H1 (cell line): ENCODE results near the gene FGF14. TPM values are rescaled to one million over a fixed set of nuclear protein-coding genes. Genes with fewer than 3 reads are reported as not detected.

ENCODE experiments used
- CTCF ChIA-PET: fragments of 300-600 bp; sonication (Branson Sonifier 250); formaldehyde crosslinking; loops from one replicate; lab custom pipeline; 2021; ENCODE audit not compliant: partially characterized antibody; lab: Charles Lee
- POLR2A ChIA-PET: fragments of 300-600 bp; sonication (Branson Sonifier 250); formaldehyde crosslinking; loops from one replicate; lab custom pipeline; 2021; ENCODE audit warnings: inconsistent platforms; ENCODE audit not compliant: partially characterized antibody; lab: Charles Lee
- DNase-seq, 2 experiments: peaks; one replicate each; pipeline versions ENCODE4 v3.0.0 to v3.0.0-alpha.2; 2010 to 2022; ENCODE audit warnings: low spot score in 2 of 2, low read depth in 1 of 2, mixed read lengths in 1 of 2
- FAIRE-seq: peaks from 2 replicates; lab custom pipeline; 2011; peaks lifted over from hg19 to GRCh38; lab: Jason Lieb, UNC
- H2AFZ ChIP-seq: 2 replicates; pipeline ENCODE4 v1.8.1; 2012; ENCODE audit warnings: low read length, inconsistent platforms
- H2AK5ac ChIP-seq: 2 replicates; pipeline ENCODE4 v1.6.1; 2013; ENCODE audit warnings: low read depth, low read length
- H2BK120ac ChIP-seq: replicated peaks from 2 replicates; pipeline ENCODE3; 2013; ENCODE audit warnings: low read depth, low read length, inconsistent platforms
- H2BK12ac ChIP-seq: 2 replicates; pipeline ENCODE4 v1.6.1; 2013; ENCODE audit warnings: low read depth, low read length
- H2BK15ac ChIP-seq: 2 replicates; pipeline ENCODE4 v1.6.1; 2013; ENCODE audit warnings: low read length
- H2BK20ac ChIP-seq: 2 replicates; pipeline ENCODE4 v1.6.1; 2013; ENCODE audit warnings: low read length
- H2BK5ac ChIP-seq: 2 replicates; pipeline ENCODE4 v1.6.1; 2013; ENCODE audit warnings: low read depth, low read length
- H3K14ac ChIP-seq: 2 replicates; pipeline ENCODE4 v1.6.1; 2013; ENCODE audit warnings: inconsistent platforms; ENCODE audit not compliant: insufficient read length
- H3K18ac ChIP-seq: 2 replicates; pipeline ENCODE4 v1.6.1; 2013; ENCODE audit warnings: low read length; ENCODE audit errors: extremely low read depth
- H3K23ac ChIP-seq: 2 replicates; pipeline ENCODE4 v1.6.1; 2013; ENCODE audit warnings: inconsistent platforms; ENCODE audit not compliant: insufficient read length
- H3K23me2 ChIP-seq: 2 replicates; pipeline ENCODE4 v1.6.1; 2013; ENCODE audit warnings: low read depth, low read length
- H3K27ac ChIP-seq: 2 replicates; pipeline ENCODE4 v1.6.1; 2011; ENCODE audit warnings: low read depth, low read length, inconsistent platforms
- H3K27me3 ChIP-seq, 4 experiments: replicated peaks in 1 of 4; 1 replicate in 1 of 4; 2 replicates in 3 of 4; pipeline versions ENCODE4 v1.6.1 to v1.8.1; 2011 to 2013; ENCODE audit warnings: low read length in 3 of 4, mild to moderate bottlenecking in 3 of 4, inconsistent platforms in 2 of 4, mixed read lengths in 2 of 4, moderate library complexity in 1 of 4; ENCODE audit not compliant: control insufficient read depth in 3 of 4, insufficient read depth in 3 of 4; ENCODE audit errors: extremely low read depth in 1 of 4
- H3K36me3 ChIP-seq, 4 experiments: 2 replicates each; pipeline versions ENCODE4 v1.6.1 to v1.8.1; 2011 to 2013; ENCODE audit warnings: mild to moderate bottlenecking in 4 of 4, low read length in 3 of 4, moderate library complexity in 2 of 4, control low read depth in 1 of 4, inconsistent platforms in 1 of 4; ENCODE audit not compliant: insufficient read depth in 4 of 4, control insufficient read depth in 2 of 4
- H3K4ac ChIP-seq: replicated peaks from 2 replicates; pipeline ENCODE3; 2013; ENCODE audit warnings: low read length, low read depth, mixed read lengths, inconsistent platforms; ENCODE audit not compliant: insufficient read length
- H3K4me1 ChIP-seq, 4 experiments: replicated peaks in 1 of 4; 1 replicate in 1 of 4; 2 replicates in 3 of 4; pipeline versions ENCODE4 v1.6.1 to v1.8.1; 2011 to 2013; ENCODE audit warnings: low read length in 3 of 4, inconsistent platforms in 2 of 4, mixed read lengths in 1 of 4; ENCODE audit not compliant: insufficient read depth in 4 of 4, control insufficient read depth in 3 of 4
- H3K4me2 ChIP-seq, 2 experiments: 2 replicates each; pipeline versions ENCODE4 v1.6.1 to v1.8.1; 2011 to 2013; ENCODE audit warnings: low read depth in 2 of 2, low read length in 2 of 2, control low read depth in 1 of 2, inconsistent platforms in 1 of 2, mild to moderate bottlenecking in 1 of 2; ENCODE audit not compliant: insufficient read depth in 1 of 2
- H3K4me3 ChIP-seq, 4 experiments: fragments of 200-600, 300-600 bp in 1 of 4; sonication (generic), shearing (Covaris generic), sonication (Bioruptor Twin) in 1 of 4; 2 replicates each; pipeline versions ENCODE4 v1.5.1 to v1.8.1; 2011 to 2016; ENCODE audit warnings: low read length in 4 of 4, low read depth in 3 of 4, control low read depth in 2 of 4, inconsistent platforms in 2 of 4, mild to moderate bottlenecking in 2 of 4, mixed read lengths in 1 of 4, moderate library complexity in 1 of 4; ENCODE audit not compliant: insufficient read depth in 2 of 4; ENCODE audit errors: extremely low read depth in 1 of 4
- H3K56ac ChIP-seq: replicated peaks from 2 replicates; pipeline ENCODE3; 2013; ENCODE audit warnings: low read depth, mild to moderate bottlenecking, mixed read lengths, low read length, inconsistent platforms; ENCODE audit not compliant: insufficient read length
- H3K79me1 ChIP-seq: 2 replicates; pipeline ENCODE4 v1.6.1; 2013; ENCODE audit warnings: low read depth, low read length, control low read depth
- H3K79me2 ChIP-seq, 2 experiments: 2 replicates each; pipeline versions ENCODE4 v1.6.1 to v1.8.1; 2012 to 2013; ENCODE audit warnings: low read length in 2 of 2, mild to moderate bottlenecking in 2 of 2, inconsistent platforms in 1 of 2; ENCODE audit not compliant: insufficient read depth in 2 of 2, control insufficient read depth in 1 of 2
- H3K9ac ChIP-seq, 4 experiments: replicated peaks in 1 of 4; 1 replicate in 1 of 4; 2 replicates in 3 of 4; pipeline versions ENCODE4 v1.6.1 to v1.8.1; 2011 to 2013; ENCODE audit warnings: low read depth in 3 of 4, low read length in 3 of 4, control low read depth in 2 of 4, mild to moderate bottlenecking in 2 of 4, moderate library complexity in 2 of 4, inconsistent platforms in 1 of 4; ENCODE audit errors: extremely low read depth in 1 of 4
- H3K9me3 ChIP-seq, 2 experiments: 2 replicates each; pipeline versions ENCODE4 v1.6.1 to v1.8.1; 2012 to 2013; ENCODE audit warnings: mild to moderate bottlenecking in 2 of 2, moderate library complexity in 2 of 2, control low read depth in 1 of 2, inconsistent platforms in 1 of 2, low read depth in 1 of 2, low read length in 1 of 2, mixed read lengths in 1 of 2; ENCODE audit not compliant: insufficient read depth in 2 of 2
- H4K20me1 ChIP-seq, 2 experiments: replicated peaks in 1 of 2; 2 replicates each; pipeline versions ENCODE3 to v1.8.1; 2011 to 2013; ENCODE audit warnings: inconsistent platforms in 2 of 2, low read length in 2 of 2, mild to moderate bottlenecking in 1 of 2; ENCODE audit not compliant: insufficient read depth in 2 of 2, control insufficient read depth in 1 of 2
- H4K5ac ChIP-seq: 2 replicates; pipeline ENCODE4 v1.6.1; 2013; ENCODE audit warnings: low read length, low read depth, mixed read lengths, inconsistent platforms; ENCODE audit not compliant: insufficient read length
- H4K8ac ChIP-seq: 2 replicates; pipeline ENCODE4 v1.8.0; 2013; ENCODE audit warnings: mild to moderate bottlenecking, moderate library complexity, low read length, inconsistent platforms; ENCODE audit not compliant: insufficient read depth; ENCODE audit errors: extremely low read depth
- H4K91ac ChIP-seq: replicated peaks from 2 replicates; pipeline ENCODE3; 2013; ENCODE audit warnings: low read length, mixed read lengths, inconsistent platforms; ENCODE audit not compliant: insufficient read length
- RAD21 ChIP-seq, 2 experiments: IDR thresholded peaks in 1 of 2; conservative IDR thresholded peaks in 1 of 2; 2 replicates each; pipeline ENCODE4 v1.6.1; 2011; ENCODE audit warnings: low read depth in 2 of 2, low read length in 2 of 2, improper control_type of control experiment in 1 of 2, inconsistent platforms in 1 of 2, mild to moderate bottlenecking in 1 of 2, moderate library complexity in 1 of 2
- RNF2 ChIP-seq: fragments of 200-900, 300-1000 bp; sonication (generic); IDR thresholded peaks from 2 replicates; pipeline ENCODE4 v1.7.1; 2016; ENCODE audit warnings: borderline replicate concordance, low read depth, mild to moderate bottlenecking, antibody characterized with exemption, low read length; ENCODE audit not compliant: poor library complexity, severe bottlenecking; ENCODE audit errors: missing control alignments
- RXRA ChIP-seq: IDR thresholded peaks from 2 replicates; pipeline ENCODE4 v1.6.1; 2011; ENCODE audit warnings: low read depth, mild to moderate bottlenecking, low read length, moderate library complexity; ENCODE audit not compliant: insufficient read depth
- SUZ12 ChIP-seq: fragments of 200-600 bp; sonication (generic); IDR thresholded peaks from 2 replicates; pipeline ENCODE4 v1.6.1; 2012; ENCODE audit warnings: mild to moderate bottlenecking, inconsistent platforms, low read length, moderate library complexity, mixed read lengths
- WGBS, 2 experiments: shearing (Covaris generic) in 1 of 2; methylation state at CpG; one replicate each; pipeline versions ENCODE4 v1.1.6 to v1.1.7; 2013 to 2015; ENCODE audit warnings: low lambda C conversion rate in 2 of 2, mixed read lengths in 2 of 2, inconsistent platforms in 1 of 2, low coverage in 1 of 2, missing lambda C conversion rate in 1 of 2; ENCODE audit not compliant: insufficient replicate concordance in 2 of 2, insufficient coverage in 1 of 2, insufficient read length in 1 of 2; ENCODE audit errors: extremely low coverage in 1 of 2, missing lambda C conversion rate in 1 of 2; 5-methylcytosine and 5-hydroxymethylcytosine counted together
- polyA plus RNA-seq, 7 experiments: library from polyadenylated mRNA; depleted of rRNA in 3 of 7; stranded (reverse) in 5 of 7; unstranded in 2 of 7; fragments of >200 nt in 5 of 7; fragments of 200-250 nt in 2 of 7; gene quantifications; 1 replicate in 5 of 7; 2 replicates in 1 of 7; 4 replicates in 1 of 7; pipeline versions ENCODE4 v1.2.1 to v1.2.3, GENCODE V29; 2011 to 2013; ENCODE audit warnings: missing spikeins in 2 of 7, mixed read lengths in 2 of 7
- total RNA-seq: library from RNA; stranded (reverse); fragmentation: NEBNext Ultra II Directional; extraction: Animal tissue kit (Norgen Biotek cat#: 25700); gene quantifications from 2 replicates; pipeline ENCODE4 v1.2.1, GENCODE V29; 2021
- TF ChIP-seq, protein P1 (sequence below): IDR thresholded peaks from 2 replicates; pipeline ENCODE4 v1.6.1; 2011; ENCODE audit warnings: low read depth, mild to moderate bottlenecking, low read length; ENCODE audit not compliant: insufficient read depth

Gene FGF14
- total and polyA plus RNA-seq, 2 of the 8 experiments (the other 6 are each of a cell fraction or from before 2014, with no cell fraction given) = 0.05 to 0.58 TPM

GRCh38 chr13:102003848-102004570, 397.8 kb downstream of the FGF14 start:
- Histone ChIP-seq H3K4me3 (no peak overlapping the region), H4K20me1 (no peaks in the 10 kb centered on the region), H2BK20ac (no peak overlapping the region), H3K27me3 (no peaks in the 10 kb centered on the region), H2AFZ (no peak overlapping the region), H4K5ac (no peak overlapping the region), H2AK5ac (no peak overlapping the region), H3K4ac (no peak overlapping the region), H3K14ac (no peak overlapping the region), H3K79me1 (no peaks in the 10 kb centered on the region), H3K36me3 (no peaks in the 10 kb centered on the region), H3K9ac (no peak overlapping the region), H2BK15ac (no peak overlapping the region), H2BK5ac (no peak overlapping the region), H3K23me2 (no peaks in the 10 kb centered on the region), H3K9me3 (no peaks in the 10 kb centered on the region), H4K8ac (no peak overlapping the region), H2BK120ac (no peak overlapping the region), H3K23ac (no peak overlapping the region), H4K91ac (no peak overlapping the region), H3K18ac (no peak overlapping the region)
- 91% methylated on average over 5 of the region's 5 CpGs; no CpG with 5 or more reads in 1 of the 2 experiments for WGBS, 2 experiments
- ChIA-PET POLR2A (no interaction called here), CTCF (no interaction called here)
- TF ChIP-seq RNF2 = no peak
- TF ChIP-seq SUZ12 = no peak
- no peak for TF ChIP-seq RAD21 (IDR thresholded peaks at IDR 0.05 in 1 of 2, conservative IDR thresholded peaks at IDR 0.05 in 1 of 2; ENCODE audit: low read depth in 2 of 2, low read length in 2 of 2)
- no peak for TF ChIP-seq RXRA
- TF ChIP-seq, protein P1, sequence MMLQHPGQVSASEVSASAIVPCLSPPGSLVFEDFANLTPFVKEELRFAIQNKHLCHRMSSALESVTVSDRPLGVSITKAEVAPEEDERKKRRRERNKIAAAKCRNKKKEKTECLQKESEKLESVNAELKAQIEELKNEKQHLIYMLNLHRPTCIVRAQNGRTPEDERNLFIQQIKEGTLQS = no peak
- TF ChIP-seq, all 59 proteins: peak for 0
- H3K4me1 ChIP-seq = no peaks in the 10 kb centered on the region
- FAIRE-seq = no peak
- H3K27ac ChIP-seq = no peak overlapping the region
- no peak overlapping the region for H3K4me2 ChIP-seq
- no peak overlapping the region for H2BK12ac ChIP-seq
- DNase-seq = no peak
- no peaks in the 10 kb centered on the region for H3K79me2 ChIP-seq
- no peak overlapping the region for H3K56ac ChIP-seq
